ENCODE measurements around the gene RCN2. TPM values are rescaled to one million over a fixed set of nuclear protein-coding genes. Genes with fewer than 3 reads are reported as not detected.
"Not testable (repeated sequence)": the region's sequence is repeated elsewhere in the genome, so short reads cannot be mapped to it uniquely, and the experiment has no call there.

The RCN2 gene
- total and polyA plus RNA-seq, 7 donors: 16.6 to 30.1 (median 22.3) TPM

DNA sequence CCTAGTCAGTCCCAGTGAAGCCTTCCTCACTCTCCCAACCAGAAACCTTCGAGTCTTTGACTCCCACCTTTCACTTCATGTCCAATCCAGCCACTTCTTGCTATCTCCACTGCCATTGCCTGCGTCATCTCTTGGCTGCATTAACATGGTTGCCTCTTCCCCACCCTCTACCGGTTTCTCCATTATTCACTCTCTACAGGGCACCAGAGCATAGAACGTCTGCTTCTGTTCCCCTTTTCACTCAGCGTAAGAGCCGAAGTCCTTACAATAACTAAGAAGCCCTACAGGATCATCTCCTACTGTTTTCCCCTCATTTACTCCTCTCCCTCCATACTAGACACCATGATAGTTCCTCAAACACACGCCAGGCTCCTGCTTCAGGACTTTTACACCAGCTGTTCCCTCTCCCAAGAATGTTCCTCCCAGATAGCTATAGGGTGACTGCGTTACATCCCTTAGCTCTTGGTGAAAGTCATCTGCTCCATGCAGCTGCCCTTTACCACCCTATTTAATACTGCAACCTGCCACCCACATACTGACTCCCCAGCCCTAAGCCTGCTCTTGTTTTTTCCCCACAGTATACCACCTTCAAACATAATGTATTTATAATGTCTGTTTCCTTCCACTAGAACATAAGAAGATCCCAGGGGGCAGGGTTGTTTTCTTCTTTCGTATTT is 30.9 kb downstream of the RCN2 start:
- DNase-seq: no peak
- no peak for TF ChIP-seq CTCF (IDR thresholded peaks at IDR 0.05)
- H3K27me3 ChIP-seq (ENCODE audit: insufficient read depth in 3 of 3, low read length in 2 of 3): no peaks in the 10 kb centered on the region
- no peak overlapping the region for H3K4me3 ChIP-seq
- H3K36me3 ChIP-seq (ENCODE audit: insufficient read depth in 1 of 2, low read depth in 1 of 2): no peaks in the 10 kb centered on the region
- no peak for ATAC-seq
- H3K4me1 ChIP-seq: no peaks in the 10 kb centered on the region
- 88 to 91% (median 90%) methylated on average over 9 of the region's 9 CpGs for WGBS, 3 donors
- H3K9me3 ChIP-seq: no peaks in the 10 kb centered on the region
- intact Hi-C loops (cut with DNase I): no loop called here
- H3K27ac ChIP-seq: no peak overlapping the region

GRCh38 chr15:76963596-76963995 is 32.0 kb downstream of the RCN2 start:
- DNase-seq (no peak), ATAC-seq (peak in 1 of 4 donors; percentile 40)
- Histone ChIP-seq H3K4me1 (no peaks in the 10 kb centered on the region), H3K9me3 (no peaks in the 10 kb centered on the region), H3K27ac (no peak overlapping the region), H3K4me3 (no peak overlapping the region), H3K36me3 (ENCODE audit: insufficient read depth in 1 of 2, low read depth in 1 of 2) (no peaks in the 10 kb centered on the region), H3K27me3 (ENCODE audit: insufficient read depth in 3 of 3, low read length in 2 of 3) (no peaks in the 10 kb centered on the region)
- intact Hi-C loops (cut with DNase I): no loop called here
- 37 to 45% (median 44%) methylated on average over 9 of the region's 9 CpGs for WGBS, 3 donors
- no peak for TF ChIP-seq CTCF (IDR thresholded peaks at IDR 0.05)

DNA sequence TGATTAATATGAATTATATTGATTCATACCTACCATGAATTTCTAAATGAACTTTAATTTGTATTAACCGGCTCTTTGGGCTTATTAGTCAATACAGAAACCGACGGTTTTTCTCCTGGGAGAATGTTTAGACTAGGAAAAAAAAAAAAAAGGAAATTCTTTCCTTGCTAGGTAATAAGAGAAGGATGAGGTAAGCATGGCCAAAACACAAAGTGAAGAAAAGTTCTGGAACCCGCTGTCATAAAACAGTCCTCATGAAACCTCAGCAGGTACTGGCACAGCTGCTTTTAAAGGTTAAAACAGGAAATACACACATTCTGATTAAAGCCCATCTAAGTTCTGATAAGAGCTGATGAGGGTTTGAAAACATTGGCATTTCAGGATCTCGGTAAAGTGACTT is 32.6 kb downstream of the RCN2 start:
- intact Hi-C loops (cut with DNase I): no loop called here
- H3K4me3 ChIP-seq: no peak overlapping the region
- no peaks in the 10 kb centered on the region for H3K36me3 ChIP-seq (ENCODE audit: insufficient read depth in 1 of 2, low read depth in 1 of 2)
- H3K27ac ChIP-seq: no peak overlapping the region
- ATAC-seq: no peak
- no peaks in the 10 kb centered on the region for H3K4me1 ChIP-seq
- WGBS, 3 donors: 38% methylated on average over 5 of the region's 5 CpGs
- H3K27me3 ChIP-seq (ENCODE audit: insufficient read depth in 3 of 3, low read length in 2 of 3): no peaks in the 10 kb centered on the region
- DNase-seq: no peak
- no peaks in the 10 kb centered on the region for H3K9me3 ChIP-seq
- TF ChIP-seq CTCF (IDR thresholded peaks at IDR 0.05): no peak

DNA sequence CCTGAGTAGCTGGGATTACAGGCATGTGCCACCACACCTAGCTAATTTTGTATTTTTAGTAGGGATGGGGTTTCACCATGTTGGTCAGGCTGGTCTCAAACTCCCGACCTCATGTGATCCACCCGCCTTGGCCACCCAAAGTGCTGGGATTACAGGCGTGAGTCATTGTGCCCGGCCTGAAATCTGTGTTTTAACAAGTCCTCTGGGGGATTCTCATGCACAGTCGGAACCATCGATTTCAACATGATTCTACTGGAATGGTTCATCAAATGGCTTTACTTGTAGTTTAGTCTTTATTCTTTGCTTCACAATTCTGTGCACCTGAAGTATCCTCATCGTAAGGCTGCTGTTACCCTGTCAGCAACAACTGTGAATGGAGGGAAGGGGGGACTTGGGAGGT is 34.5 kb downstream of the RCN2 start:
- H3K27me3 ChIP-seq (ENCODE audit: insufficient read depth in 3 of 3, low read length in 2 of 3); ATAC-seq; intact Hi-C loops (cut with DNase I); H3K36me3 ChIP-seq (ENCODE audit: insufficient read depth in 1 of 2, low read depth in 1 of 2); H3K9me3 ChIP-seq; DNase-seq; H3K4me1 ChIP-seq; H3K4me3 ChIP-seq; H3K27ac ChIP-seq: not testable (repeated sequence)
- WGBS, 3 donors: 59 to 66% (median 60%) methylated on average over 6 to 7 of the region's 7 CpGs

DNA sequence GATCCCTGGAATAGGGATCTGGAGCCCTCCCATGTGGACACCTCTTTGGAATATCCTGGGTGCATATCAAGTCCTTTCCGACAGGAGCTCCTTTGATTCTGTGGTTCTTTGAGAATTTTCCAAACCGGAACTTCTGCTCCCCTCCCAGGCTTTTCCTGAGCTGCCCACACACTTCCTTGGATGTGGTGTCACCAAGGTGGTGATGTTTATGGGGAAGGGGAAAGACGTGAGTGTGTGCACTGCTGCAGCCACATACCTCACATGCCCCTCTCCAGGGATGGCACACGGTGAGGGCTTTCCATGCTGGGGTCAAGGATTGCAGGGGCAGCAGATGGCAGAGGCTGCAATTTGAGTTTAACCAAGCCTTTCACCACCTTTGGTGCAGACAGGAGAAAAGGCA is 35.5 kb downstream of the RCN2 start:
- H3K27ac ChIP-seq: no peak overlapping the region
- peaks cover 3% of the 10 kb centered on the region for H3K4me1 ChIP-seq
- H3K9me3 ChIP-seq: no peaks in the 10 kb centered on the region
- no peaks in the 10 kb centered on the region for H3K27me3 ChIP-seq (ENCODE audit: insufficient read depth in 3 of 3, low read length in 2 of 3)
- no peaks in the 10 kb centered on the region for H3K36me3 ChIP-seq (ENCODE audit: insufficient read depth in 1 of 2, low read depth in 1 of 2)
- no peak overlapping the region for H3K4me3 ChIP-seq
- WGBS, 3 donors: 39 to 55% (median 44%) methylated on average over 4 of the region's 4 CpGs
- TF ChIP-seq CTCF (IDR thresholded peaks at IDR 0.05): no peak
- ATAC-seq: no peak
- intact Hi-C loops (cut with DNase I): no loop called here
- DNase-seq: no peak

Measured in psoas muscle (tissue), 8 donors.